ENCODE data around the gene MIEF2.

MIEF2 gene

DNA sequence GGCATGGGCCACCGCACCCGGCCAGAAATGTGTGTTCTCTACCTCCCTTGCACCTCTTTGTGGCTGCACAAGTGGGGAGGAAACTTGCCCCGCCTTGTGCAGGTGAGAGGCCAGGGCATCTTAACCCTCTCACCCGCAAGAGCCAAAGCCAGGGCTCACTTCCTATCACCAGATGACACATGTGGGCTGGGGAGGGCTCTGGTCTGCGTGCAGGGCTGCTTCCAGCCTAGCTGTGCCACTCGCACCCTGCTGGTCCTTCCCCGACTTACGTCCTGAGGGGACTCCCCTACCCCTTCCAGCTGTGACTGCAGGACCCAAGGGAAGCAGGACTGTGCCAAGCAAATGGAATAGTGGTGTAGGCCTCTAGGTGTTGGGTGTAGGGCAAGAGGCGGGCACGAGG is 6.9 kb downstream of the MIEF2 start:
- no peak for TF ChIP-seq SIN3A (IDR thresholded peaks at IDR 0.05; ENCODE audit: borderline replicate concordance, insufficient read depth, low read length)
- 0 out of 2 replicates have a peak, but pooled peaks have one; percentile 8 for TF ChIP-seq POLR2AphosphoS5 (IDR thresholded peaks at IDR 0.05; ENCODE audit: low read depth, low read length)

DNA sequence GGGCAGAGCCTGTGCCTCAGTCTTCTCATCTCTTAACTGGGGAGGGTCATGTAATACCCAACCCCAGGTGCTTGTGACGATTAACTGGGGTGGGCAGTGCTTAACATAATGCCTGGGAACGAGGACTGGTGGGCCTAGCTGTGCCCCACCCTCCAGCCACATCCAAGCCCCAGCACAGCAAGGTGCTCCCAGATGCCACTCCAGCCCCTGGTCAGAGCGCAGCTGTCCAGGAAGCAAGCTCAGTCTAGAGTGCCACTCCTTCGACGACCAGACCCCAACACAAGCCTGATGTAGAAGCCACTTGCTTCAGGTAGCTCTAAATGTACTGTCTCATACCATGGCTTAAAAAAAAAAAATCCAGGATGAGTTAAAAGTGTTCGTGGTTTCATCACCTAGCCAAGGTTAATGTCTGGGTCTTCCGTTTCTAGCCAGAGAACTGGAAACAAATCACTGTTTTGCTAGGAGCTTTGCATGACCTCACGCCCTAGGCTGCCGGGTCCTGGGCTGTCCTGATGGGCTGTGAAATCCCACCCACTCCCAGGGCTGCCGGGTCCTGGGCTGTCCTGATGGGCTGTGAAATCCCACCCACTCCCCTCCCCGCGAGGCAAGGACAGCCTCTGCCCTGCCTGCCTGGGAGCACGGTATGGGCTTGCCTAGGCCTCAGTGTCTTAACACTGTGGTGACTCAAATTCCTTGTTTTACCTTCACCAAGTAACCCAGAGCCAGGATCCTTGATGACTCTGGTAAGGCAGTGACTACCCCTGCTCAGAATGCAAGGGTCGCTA is 7.7 kb downstream of the MIEF2 start:
- peak; percentile 31; the same call in 1 of the 2 replicates for TF ChIP-seq POLR2AphosphoS5 (IDR thresholded peaks at IDR 0.05; ENCODE audit: low read depth, low read length)
- TF ChIP-seq SIN3A (IDR thresholded peaks at IDR 0.05; ENCODE audit: borderline replicate concordance, insufficient read depth, low read length), result no peak
- TF ChIP-seq, protein P1, sequence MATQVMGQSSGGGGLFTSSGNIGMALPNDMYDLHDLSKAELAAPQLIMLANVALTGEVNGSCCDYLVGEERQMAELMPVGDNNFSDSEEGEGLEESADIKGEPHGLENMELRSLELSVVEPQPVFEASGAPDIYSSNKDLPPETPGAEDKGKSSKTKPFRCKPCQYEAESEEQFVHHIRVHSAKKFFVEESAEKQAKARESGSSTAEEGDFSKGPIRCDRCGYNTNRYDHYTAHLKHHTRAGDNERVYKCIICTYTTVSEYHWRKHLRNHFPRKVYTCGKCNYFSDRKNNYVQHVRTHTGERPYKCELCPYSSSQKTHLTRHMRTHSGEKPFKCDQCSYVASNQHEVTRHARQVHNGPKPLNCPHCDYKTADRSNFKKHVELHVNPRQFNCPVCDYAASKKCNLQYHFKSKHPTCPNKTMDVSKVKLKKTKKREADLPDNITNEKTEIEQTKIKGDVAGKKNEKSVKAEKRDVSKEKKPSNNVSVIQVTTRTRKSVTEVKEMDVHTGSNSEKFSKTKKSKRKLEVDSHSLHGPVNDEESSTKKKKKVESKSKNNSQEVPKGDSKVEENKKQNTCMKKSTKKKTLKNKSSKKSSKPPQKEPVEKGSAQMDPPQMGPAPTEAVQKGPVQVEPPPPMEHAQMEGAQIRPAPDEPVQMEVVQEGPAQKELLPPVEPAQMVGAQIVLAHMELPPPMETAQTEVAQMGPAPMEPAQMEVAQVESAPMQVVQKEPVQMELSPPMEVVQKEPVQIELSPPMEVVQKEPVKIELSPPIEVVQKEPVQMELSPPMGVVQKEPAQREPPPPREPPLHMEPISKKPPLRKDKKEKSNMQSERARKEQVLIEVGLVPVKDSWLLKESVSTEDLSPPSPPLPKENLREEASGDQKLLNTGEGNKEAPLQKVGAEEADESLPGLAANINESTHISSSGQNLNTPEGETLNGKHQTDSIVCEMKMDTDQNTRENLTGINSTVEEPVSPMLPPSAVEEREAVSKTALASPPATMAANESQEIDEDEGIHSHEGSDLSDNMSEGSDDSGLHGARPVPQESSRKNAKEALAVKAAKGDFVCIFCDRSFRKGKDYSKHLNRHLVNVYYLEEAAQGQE (IDR thresholded peaks at IDR 0.05; ENCODE audit: insufficient read depth in 1 of 2, low read depth in 2 of 2, low read length in 2 of 2), result no peak

GRCh38 chr17:18270046-18270931 is 9.8 kb downstream of the MIEF2 start:
- TF ChIP-seq, protein P1 (IDR thresholded peaks at IDR 0.05; ENCODE audit: insufficient read depth in 1 of 2, low read depth in 2 of 2, low read length in 2 of 2), result no peak
- TF ChIP-seq FOXP2 (optimal IDR thresholded peaks at IDR 0.05; ENCODE audit: borderline replicate concordance, extremely low read depth, extremely low read length, insufficient read depth), result no peak

GRCh38 chr17:18277076-18277475 is 16.6 kb downstream of the MIEF2 start:
- no peak for TF ChIP-seq FOXP2 (optimal IDR thresholded peaks at IDR 0.05; ENCODE audit: borderline replicate concordance, extremely low read depth, extremely low read length, insufficient read depth)
- no peak for TF ChIP-seq POLR2AphosphoS5 (IDR thresholded peaks at IDR 0.05; ENCODE audit: low read depth, low read length)
- TF ChIP-seq, protein P1 (IDR thresholded peaks at IDR 0.05; ENCODE audit: insufficient read depth in 1 of 2, low read depth in 2 of 2, low read length in 2 of 2), result no peak
- TF ChIP-seq TAF1 (IDR thresholded peaks at IDR 0.05; ENCODE audit: borderline replicate concordance, insufficient read depth, low read length), result no peak
- TF ChIP-seq SIN3A (IDR thresholded peaks at IDR 0.05; ENCODE audit: borderline replicate concordance, insufficient read depth, low read length), result no peak

GRCh38 chr17:18278867-18279266 is 18.4 kb downstream of the MIEF2 start:
- no peak for TF ChIP-seq SIN3A (IDR thresholded peaks at IDR 0.05; ENCODE audit: borderline replicate concordance, insufficient read depth, low read length)
- TF ChIP-seq, protein P1 (IDR thresholded peaks at IDR 0.05; ENCODE audit: insufficient read depth in 1 of 2, low read depth in 2 of 2, low read length in 2 of 2), result no peak
- TF ChIP-seq POLR2AphosphoS5 (IDR thresholded peaks at IDR 0.05; ENCODE audit: low read depth, low read length), result no peak
- no peak for TF ChIP-seq FOXP2 (optimal IDR thresholded peaks at IDR 0.05; ENCODE audit: borderline replicate concordance, extremely low read depth, extremely low read length, insufficient read depth)
- no peak for TF ChIP-seq TAF1 (IDR thresholded peaks at IDR 0.05; ENCODE audit: borderline replicate concordance, insufficient read depth, low read length)
